Right lobe of liver (tissue), 6 donors: Measurements from ENCODE around the gene ZFC3H1. TPM values are rescaled to one million over a fixed set of nuclear protein-coding genes. Genes with fewer than 3 reads are reported as not detected.

Experiments
- ATAC-seq, 4 donors: fragments of 200-7000 bp; cut with Tn5 transposase; one replicate each; pipeline ENCODE4 v1.9.1; 2020; ENCODE audit warnings: mild to moderate bottlenecking in 4 of 4, moderate library complexity in 4 of 4
- DNase-seq, 3 donors: peaks; one replicate each; pipeline ENCODE4 v3.0.0-alpha.2; 2020
- H3K27ac ChIP-seq, 3 donors: fragments of 200-600 bp; one replicate each; pipeline ENCODE4 v1.8.0; 2022
- H3K27me3 ChIP-seq, 2 donors: fragments of 200-600 bp; one replicate each; pipeline ENCODE4 v1.8.0; 2022
- H3K36me3 ChIP-seq, 4 donors: fragments of 200-600 bp; sonication (generic) in 1 of 4; one replicate each; pipeline versions ENCODE4 v1.5.1 to v1.8.0; 2017 to 2022; ENCODE audit warnings: control low read depth in 1 of 4
- H3K4me1 ChIP-seq, 4 donors: fragments of 200-600 bp; sonication (generic) in 1 of 4; one replicate each; pipeline versions ENCODE4 v1.5.1 to v1.8.0; 2017 to 2022; ENCODE audit warnings: control low read depth in 1 of 4
- H3K4me3 ChIP-seq, 3 donors: fragments of 200-600 bp; one replicate each; pipeline ENCODE4 v1.8.0; 2022
- H3K9me3 ChIP-seq, 4 donors: fragments of 200-600 bp; sonication (generic) in 1 of 4; one replicate each; pipeline versions ENCODE4 v1.5.1 to v1.8.0; 2017 to 2022; ENCODE audit warnings: control low read depth in 1 of 4
- POLR2A ChIP-seq: fragments of 450-650 bp; IDR thresholded peaks from one replicate; pipeline ENCODE4 v1.6.1; 2017; ENCODE audit warnings: antibody characterized with exemption, mild to moderate bottlenecking
- WGBS: methylation state at CpG from one replicate; pipeline ENCODE4 v1.1.6; 2018; ENCODE audit warnings: low coverage, low lambda C conversion rate; ENCODE audit not compliant: insufficient coverage; ENCODE audit errors: missing lambda C conversion rate; 5-methylcytosine and 5-hydroxymethylcytosine counted together
- intact Hi-C, 2 donors: fragments of 100-400 bp; cut with DNase I; formaldehyde crosslinking; loops; one replicate each; pipeline versions ENCODE4 v1.11.2 to v1.14.1; 2022
- total RNA-seq, 6 experiments: library from RNA; depleted of rRNA in 2 of 6; stranded (reverse); fragments of >200 nt in 2 of 6; fragmentation: NEBNext Ultra II Directional in 3 of 6; extraction: Animal tissue kit (Norgen Biotek cat#: 25700) in 3 of 6; gene quantifications; one replicate each; pipeline versions ENCODE4 v1.1.0 to v1.2.4, GENCODE V29; 2016 to 2023
- TF ChIP-seq, protein P1 (sequence below), 4 donors: fragments of 200-600 bp in 3 of 4; fragments of 450-650 bp in 1 of 4; IDR thresholded peaks; one replicate each; pipeline versions ENCODE4 v1.5.1 to v1.8.0; 2016 to 2022; ENCODE audit warnings: antibody characterized with exemption in 4 of 4, mild to moderate bottlenecking in 2 of 4
- donor health status: DM: no; HTN: yes; CAD: no.
- donor health status: DM: no; HTN: no; CAD: no.
- donor health status: DM: no; HTN: no; CAD: no.
- donor health status: DM: no; HTN: yes; CAD: no.
- donor health status: DM: no; HTN: yes; CAD: no.

The ZFC3H1 gene
- total RNA-seq, 6 experiments from 2014 or later, result 13.0 to 27.3 (median 19.1) TPM

DNA sequence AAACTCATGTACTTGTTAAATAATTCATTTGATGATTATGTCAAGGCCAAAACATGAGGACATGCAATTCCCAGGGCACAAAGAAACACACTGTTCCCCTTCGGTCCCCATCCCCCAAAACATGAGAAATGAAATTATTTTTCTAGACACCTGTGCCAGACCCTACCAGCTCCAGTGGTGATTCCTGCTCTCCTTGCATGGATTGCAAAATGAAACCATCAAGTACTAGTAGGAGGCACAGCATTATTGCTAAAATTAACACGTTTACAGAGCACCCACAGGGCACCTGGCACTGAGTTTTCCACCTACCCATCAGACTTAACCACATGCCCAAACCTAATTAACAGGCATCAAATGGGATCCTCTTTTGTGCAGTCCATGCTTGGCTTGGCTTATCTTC is 76.6 kb downstream of the ZFC3H1 start:
- DNase-seq (no peak), ATAC-seq (no peak)
- Histone ChIP-seq H3K4me1 (no peaks in the 10 kb centered on the region), H3K27me3 (no peaks in the 10 kb centered on the region), H3K4me3 (no peak overlapping the region), H3K27ac (no peak overlapping the region), H3K36me3 (no peaks in the 10 kb centered on the region), H3K9me3 (peaks cover 0 to 3% (median 0%) of the 10 kb centered on the region in 4 donors)
- intact Hi-C loops, result no loop called here
- 100% methylated on average over 1 of the region's 2 CpGs for WGBS
- TF ChIP-seq, protein P1, sequence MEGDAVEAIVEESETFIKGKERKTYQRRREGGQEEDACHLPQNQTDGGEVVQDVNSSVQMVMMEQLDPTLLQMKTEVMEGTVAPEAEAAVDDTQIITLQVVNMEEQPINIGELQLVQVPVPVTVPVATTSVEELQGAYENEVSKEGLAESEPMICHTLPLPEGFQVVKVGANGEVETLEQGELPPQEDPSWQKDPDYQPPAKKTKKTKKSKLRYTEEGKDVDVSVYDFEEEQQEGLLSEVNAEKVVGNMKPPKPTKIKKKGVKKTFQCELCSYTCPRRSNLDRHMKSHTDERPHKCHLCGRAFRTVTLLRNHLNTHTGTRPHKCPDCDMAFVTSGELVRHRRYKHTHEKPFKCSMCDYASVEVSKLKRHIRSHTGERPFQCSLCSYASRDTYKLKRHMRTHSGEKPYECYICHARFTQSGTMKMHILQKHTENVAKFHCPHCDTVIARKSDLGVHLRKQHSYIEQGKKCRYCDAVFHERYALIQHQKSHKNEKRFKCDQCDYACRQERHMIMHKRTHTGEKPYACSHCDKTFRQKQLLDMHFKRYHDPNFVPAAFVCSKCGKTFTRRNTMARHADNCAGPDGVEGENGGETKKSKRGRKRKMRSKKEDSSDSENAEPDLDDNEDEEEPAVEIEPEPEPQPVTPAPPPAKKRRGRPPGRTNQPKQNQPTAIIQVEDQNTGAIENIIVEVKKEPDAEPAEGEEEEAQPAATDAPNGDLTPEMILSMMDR (IDR thresholded peaks at IDR 0.05), result no peak
- TF ChIP-seq POLR2A, result no peak

- no peak overlapping the region for H3K27ac ChIP-seq
- H3K27me3 ChIP-seq, result no peaks in the 10 kb centered on the region
- WGBS, result 25% methylated on average over 1 of the region's 1 CpG
- H3K4me1 ChIP-seq, result no peaks in the 10 kb centered on the region
- ATAC-seq (no peak), DNase-seq (no peak)
- H3K4me3 ChIP-seq, result no peak overlapping the region
- intact Hi-C loops, result no loop called here
- H3K9me3 ChIP-seq, result peaks cover 0 to 3% (median 0%) of the 10 kb centered on the region in 4 donors
- no peaks in the 10 kb centered on the region for H3K36me3 ChIP-seq
- no peak for TF ChIP-seq POLR2A
- TF ChIP-seq, protein P1 (IDR thresholded peaks at IDR 0.05), result no peak
Measured at GRCh38 chr12:71585218-71585617, 78.4 kb downstream of the ZFC3H1 start.

- ATAC-seq, result no peak
- intact Hi-C loops, result no loop called here
- H3K27ac ChIP-seq, result no peak overlapping the region
- DNase-seq, result no peak
- TF ChIP-seq POLR2A, result no peak
- TF ChIP-seq, protein P1 (IDR thresholded peaks at IDR 0.05), result no peak
- H3K27me3 ChIP-seq, result no peaks in the 10 kb centered on the region
- H3K36me3 ChIP-seq, result no peaks in the 10 kb centered on the region
- H3K9me3 ChIP-seq, result peaks cover 0 to 3% (median 0%) of the 10 kb centered on the region in 4 donors
- no peaks in the 10 kb centered on the region for H3K4me1 ChIP-seq
- 59% methylated on average over 3 of the region's 3 CpGs for WGBS
- no peak overlapping the region for H3K4me3 ChIP-seq
Measured at GRCh38 chr12:71584356-71584755, 79.3 kb downstream of the ZFC3H1 start.

DNA sequence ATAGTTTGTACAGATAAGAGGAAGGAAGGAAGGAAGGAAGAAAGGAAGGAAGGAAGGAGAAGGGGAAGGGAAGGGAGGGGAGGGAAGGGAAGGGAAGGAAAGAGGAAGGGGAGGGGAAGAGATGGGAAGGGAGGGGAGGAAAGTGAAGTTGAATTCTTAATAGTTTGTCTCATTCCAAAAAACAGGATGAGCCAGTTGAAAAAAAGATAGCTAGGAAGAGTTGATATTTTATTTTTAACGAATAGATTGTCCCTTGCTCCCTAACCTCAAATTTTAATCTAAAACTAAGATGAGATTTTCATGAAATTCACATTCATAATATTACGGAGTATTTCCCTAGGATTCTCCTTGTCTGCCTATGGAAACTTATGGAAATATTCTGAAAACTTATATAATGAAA is 80.7 kb downstream of the ZFC3H1 start:
- DNase-seq, result no peak
- no peak for ATAC-seq
- H3K9me3 ChIP-seq, result no peaks in the 10 kb centered on the region
- no peaks in the 10 kb centered on the region for H3K27me3 ChIP-seq
- H3K4me3 ChIP-seq, result no peak overlapping the region
- TF ChIP-seq POLR2A, result no peak
- TF ChIP-seq, protein P1 (IDR thresholded peaks at IDR 0.05), result no peak
- intact Hi-C loops, result no loop called here
- H3K4me1 ChIP-seq, result no peaks in the 10 kb centered on the region
- H3K27ac ChIP-seq, result no peak overlapping the region
- WGBS, result 70% methylated on average over 2 of the region's 2 CpGs
- no peaks in the 10 kb centered on the region for H3K36me3 ChIP-seq

DNA sequence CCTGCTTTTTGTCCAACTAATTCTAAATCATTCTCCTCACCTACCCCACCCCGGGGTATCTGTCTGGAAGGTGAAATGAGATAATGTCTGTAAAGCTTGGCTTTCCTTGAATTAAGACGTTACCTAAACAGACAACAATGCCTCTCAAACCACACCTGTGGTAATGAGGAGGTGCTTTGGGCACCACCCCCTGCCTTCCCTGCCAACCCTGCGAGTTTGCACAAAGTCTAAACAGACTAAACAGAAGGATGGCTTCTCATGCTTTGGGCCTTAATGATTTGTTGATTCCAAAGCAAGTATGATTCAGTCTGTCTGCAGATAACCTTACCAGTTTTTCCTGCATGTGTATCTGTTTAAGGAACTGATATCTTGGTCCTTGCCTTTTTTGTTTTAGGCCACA is 82.4 kb downstream of the ZFC3H1 start:
- H3K36me3 ChIP-seq, result no peaks in the 10 kb centered on the region

More for the DNA sequence above, 82.4 kb downstream of the ZFC3H1 start:
- H3K4me3 ChIP-seq, result no peak overlapping the region
- ATAC-seq (no peak), DNase-seq (no peak)
- H3K4me1 ChIP-seq, result no peaks in the 10 kb centered on the region
- intact Hi-C loops, result no loop called here
- WGBS, result 86% methylated on average over 2 of the region's 3 CpGs
- no peaks in the 10 kb centered on the region for H3K27me3 ChIP-seq
- no peaks in the 10 kb centered on the region for H3K9me3 ChIP-seq
- H3K27ac ChIP-seq, result no peak overlapping the region
- no peak for TF ChIP-seq POLR2A
- TF ChIP-seq, protein P1 (IDR thresholded peaks at IDR 0.05), result no peak
